Esophagus muscularis mucosa (tissue), 3 donors: ENCODE data around the gene ALAS2.

Experiments used
- CTCF ChIP-seq, 3 experiments: fragments of 200-600 bp in 2 of 3; fragments of 450-650 bp in 1 of 3; sonication (generic) in 2 of 3; IDR thresholded peaks; one replicate each; pipeline ENCODE4 v1.5.1; 2017 to 2019; ENCODE audit warnings: antibody characterized with exemption in 3 of 3, mild to moderate bottlenecking in 2 of 3, moderate library complexity in 1 of 3
- POLR2A ChIP-seq: fragments of 450-650 bp; IDR thresholded peaks from one replicate; pipeline ENCODE4 v1.6.1; 2017; ENCODE audit warnings: antibody characterized with exemption, moderate library complexity, mild to moderate bottlenecking, low read depth

DNA sequence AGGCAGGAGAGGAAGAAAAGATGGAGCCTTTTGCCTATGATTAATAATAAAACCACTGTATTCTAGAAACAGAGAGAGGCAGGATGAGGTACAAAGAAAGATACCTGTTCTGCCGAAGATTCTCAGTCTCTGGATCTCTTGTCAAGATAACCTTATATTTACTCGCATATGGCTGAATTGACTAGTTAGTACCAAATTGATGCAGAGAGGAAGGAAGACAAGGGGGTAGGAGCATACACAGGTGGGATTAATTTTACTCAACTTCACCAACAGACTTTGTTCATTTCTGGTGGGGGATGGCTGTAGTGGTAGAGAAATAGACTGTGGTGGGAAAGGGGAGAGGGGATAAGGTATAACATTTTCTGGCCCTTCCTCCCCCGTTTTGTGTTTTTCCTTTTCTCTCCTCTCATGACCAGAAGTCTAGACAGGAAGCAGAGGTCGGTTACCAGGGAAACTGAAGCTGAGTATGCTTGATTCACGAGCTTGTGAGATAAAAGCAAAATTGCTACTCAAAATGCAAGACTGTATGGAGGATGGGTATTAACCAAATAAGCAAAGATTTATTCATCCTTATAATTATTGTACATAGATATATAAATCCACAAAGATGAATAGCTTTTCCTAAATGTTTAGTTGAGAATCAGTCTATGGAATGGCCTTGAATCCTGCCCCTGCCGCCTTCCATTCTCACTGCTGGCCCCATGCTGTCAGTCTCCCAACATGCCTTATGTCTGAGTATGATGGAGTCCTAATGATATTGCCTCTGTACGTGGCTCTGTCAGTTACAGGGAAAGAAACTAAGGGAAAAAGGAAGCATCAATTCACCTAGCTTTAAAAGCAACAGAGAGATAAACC is 26.3 kb upstream of the ALAS2 start:
- TF ChIP-seq CTCF (IDR thresholded peaks at IDR 0.05) (no peak), POLR2A (no peak)
